ENCODE results near the gene SCPEP1.
"Not testable (repeated sequence)": the region's sequence is repeated elsewhere in the genome, so short reads cannot be mapped to it uniquely, and the experiment has no call there.

DNA sequence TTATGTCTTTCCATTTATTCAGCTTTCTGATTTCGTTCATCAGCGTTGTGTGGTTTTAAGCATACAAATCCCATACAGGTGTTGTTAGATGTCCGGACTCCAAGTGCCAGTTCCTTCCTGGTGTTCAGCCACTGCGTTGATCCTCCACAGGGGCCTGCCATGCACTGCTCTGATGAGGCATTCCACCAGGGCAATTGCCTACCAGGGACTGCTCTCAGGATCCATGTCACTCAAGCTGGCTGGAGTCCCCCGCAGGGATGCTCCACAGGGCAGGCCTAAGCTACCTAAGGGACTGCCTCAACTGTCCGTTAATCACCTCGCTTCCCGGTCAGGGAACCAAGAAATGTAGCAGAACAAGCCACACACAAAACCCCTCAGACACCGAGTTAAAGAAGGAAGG, 12.7 kb upstream of the SCPEP1 start:
- not testable (repeated sequence) for TF ChIP-seq NFIB (CRISPR knock-in tag; IDR thresholded peaks at IDR 0.05; ENCODE audit: borderline replicate concordance); ZNF274 (CRISPR knock-in tag; IDR thresholded peaks at IDR 0.05)
